ENCODE data around the gene PREB. TPM values are rescaled to one million over a fixed set of nuclear protein-coding genes. Genes with fewer than 3 reads are reported as not detected.

PREB gene
- total RNA-seq, 1 donor from 2014 or later = 48.9 TPM

DNA sequence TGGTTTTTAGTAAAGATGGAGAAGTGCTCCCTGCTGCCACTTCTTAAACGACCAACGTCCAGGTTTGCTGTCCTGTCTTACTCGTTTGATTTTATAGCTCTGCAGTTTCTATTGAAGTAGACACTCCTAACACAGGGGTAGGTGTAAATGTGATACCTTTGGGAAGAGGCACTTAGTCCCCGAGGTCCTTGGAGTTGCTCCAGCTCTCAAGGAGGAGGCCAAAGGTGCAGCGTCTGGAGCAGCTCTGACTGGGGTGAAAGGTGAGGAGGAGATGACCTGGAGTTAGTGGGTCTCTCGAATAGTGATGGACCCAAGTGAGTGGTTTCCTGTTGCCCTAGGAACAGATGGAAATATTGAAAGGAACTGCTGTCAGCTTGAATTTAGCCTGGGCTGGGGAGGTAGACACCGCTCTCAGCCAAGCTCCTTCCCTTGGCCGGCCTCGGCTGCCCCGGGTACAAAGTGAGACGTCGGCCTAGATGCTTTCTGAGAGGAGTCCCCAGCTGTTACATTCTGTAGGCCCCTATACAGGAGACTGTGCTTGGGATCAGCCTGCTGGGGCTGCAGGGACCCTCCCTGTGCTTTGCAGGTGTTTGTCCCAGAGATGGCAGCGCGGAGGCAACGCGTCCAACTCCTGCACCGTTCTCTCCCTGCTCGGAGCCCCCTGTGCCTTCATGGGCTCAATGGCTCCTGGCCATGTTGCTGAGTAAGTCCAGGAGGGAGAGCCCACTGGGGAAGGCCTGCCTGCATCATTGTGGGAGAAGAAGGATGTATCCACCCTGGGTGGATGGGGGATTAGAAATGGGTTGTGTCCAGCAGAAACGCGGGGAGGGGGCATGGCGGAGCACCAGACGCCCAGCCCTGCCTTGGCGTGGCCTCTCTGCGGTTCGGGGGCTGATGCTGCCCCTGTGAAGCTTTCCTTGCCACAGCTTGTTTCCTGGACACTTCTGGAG is 42.4 kb downstream of the PREB start:
- Histone ChIP-seq H3K36me3 (ENCODE audit: insufficient read depth, low read length) (no peaks in the 10 kb centered on the region), H3K27ac (ENCODE audit: low read depth, low read length) (no peak overlapping the region), H3K9ac (ENCODE audit: low read length) (no peak overlapping the region), H3K4me2 (ENCODE audit: low read length) (no peak overlapping the region), H3K79me2 (ENCODE audit: insufficient read depth, low read length) (no peaks in the 10 kb centered on the region), H3K4me3 (ENCODE audit: insufficient read depth, low read depth, low read length) (no peak overlapping the region), H3K27me3 (ENCODE audit: insufficient read depth, low read length) (no peaks in the 10 kb centered on the region), H3K9me3 (ENCODE audit: insufficient read depth, low read depth, low read length) (no peaks in the 10 kb centered on the region), H4K20me1 (ENCODE audit: insufficient read depth, low read length) (no peaks in the 10 kb centered on the region), H2AFZ (ENCODE audit: low read depth, low read length) (no peak overlapping the region), H3K4me1 (ENCODE audit: insufficient read depth, low read length) (peaks cover 2% of the 10 kb centered on the region)
- TF ChIP-seq, protein P1, sequence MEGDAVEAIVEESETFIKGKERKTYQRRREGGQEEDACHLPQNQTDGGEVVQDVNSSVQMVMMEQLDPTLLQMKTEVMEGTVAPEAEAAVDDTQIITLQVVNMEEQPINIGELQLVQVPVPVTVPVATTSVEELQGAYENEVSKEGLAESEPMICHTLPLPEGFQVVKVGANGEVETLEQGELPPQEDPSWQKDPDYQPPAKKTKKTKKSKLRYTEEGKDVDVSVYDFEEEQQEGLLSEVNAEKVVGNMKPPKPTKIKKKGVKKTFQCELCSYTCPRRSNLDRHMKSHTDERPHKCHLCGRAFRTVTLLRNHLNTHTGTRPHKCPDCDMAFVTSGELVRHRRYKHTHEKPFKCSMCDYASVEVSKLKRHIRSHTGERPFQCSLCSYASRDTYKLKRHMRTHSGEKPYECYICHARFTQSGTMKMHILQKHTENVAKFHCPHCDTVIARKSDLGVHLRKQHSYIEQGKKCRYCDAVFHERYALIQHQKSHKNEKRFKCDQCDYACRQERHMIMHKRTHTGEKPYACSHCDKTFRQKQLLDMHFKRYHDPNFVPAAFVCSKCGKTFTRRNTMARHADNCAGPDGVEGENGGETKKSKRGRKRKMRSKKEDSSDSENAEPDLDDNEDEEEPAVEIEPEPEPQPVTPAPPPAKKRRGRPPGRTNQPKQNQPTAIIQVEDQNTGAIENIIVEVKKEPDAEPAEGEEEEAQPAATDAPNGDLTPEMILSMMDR (IDR thresholded peaks at IDR 0.05; ENCODE audit: insufficient read depth, low read depth, low read length) = no peak
- TF ChIP-seq EZH2 (IDR thresholded peaks at IDR 0.05; ENCODE audit: insufficient read depth, low read length) = no peak
- Mint-ChIP-seq H3K36me3 (ENCODE audit: low read depth, unreplicated experiment) (no peaks in the 10 kb centered on the region), H3K4me3 (ENCODE audit: unreplicated experiment) (no peak overlapping the region), H3K27me3 (ENCODE audit: low read depth, unreplicated experiment) (peaks cover 24% of the 10 kb centered on the region), H3K4me1 (ENCODE audit: low read depth, unreplicated experiment) (no peaks in the 10 kb centered on the region), H3K27ac (ENCODE audit: unreplicated experiment) (no peak overlapping the region), H3K9me3 (ENCODE audit: unreplicated experiment) (peaks cover 2% of the 10 kb centered on the region)
- FAIRE-seq (no peak), DNase-seq (ENCODE audit: low read depth) (no peak)

GRCh38 chr2:27089111-27089954 is 45.1 kb downstream of the PREB start:
- no peak overlapping the region for H3K9ac ChIP-seq (ENCODE audit: low read length)
- peaks cover 19% of the 10 kb centered on the region for H3K4me1 ChIP-seq (ENCODE audit: insufficient read depth, low read length)
- Mint-ChIP-seq H3K9me3 (ENCODE audit: unreplicated experiment) (peaks cover 2% of the 10 kb centered on the region), H3K4me1 (ENCODE audit: low read depth, unreplicated experiment) (no peaks in the 10 kb centered on the region), H3K36me3 (ENCODE audit: low read depth, unreplicated experiment) (no peaks in the 10 kb centered on the region), H3K27me3 (ENCODE audit: low read depth, unreplicated experiment) (peaks cover 24% of the 10 kb centered on the region), H3K27ac (ENCODE audit: unreplicated experiment) (no peak overlapping the region), H3K4me3 (ENCODE audit: unreplicated experiment) (no peak overlapping the region)
- H3K79me2 ChIP-seq (ENCODE audit: insufficient read depth, low read length) = no peaks in the 10 kb centered on the region
- H4K20me1 ChIP-seq (ENCODE audit: insufficient read depth, low read length) = peaks cover 3% of the 10 kb centered on the region
- no peaks in the 10 kb centered on the region for H3K27me3 ChIP-seq (ENCODE audit: insufficient read depth, low read length)
- no peaks in the 10 kb centered on the region for H3K36me3 ChIP-seq (ENCODE audit: insufficient read depth, low read length)
- TF ChIP-seq EZH2 (IDR thresholded peaks at IDR 0.05; ENCODE audit: insufficient read depth, low read length) = no peak
- TF ChIP-seq, protein P1 (IDR thresholded peaks at IDR 0.05; ENCODE audit: insufficient read depth, low read depth, low read length) = no peak
- no peak overlapping the region for H2AFZ ChIP-seq (ENCODE audit: low read depth, low read length)
- H3K27ac ChIP-seq (ENCODE audit: low read depth, low read length) = no peak overlapping the region
- H3K9me3 ChIP-seq (ENCODE audit: insufficient read depth, low read depth, low read length) = no peaks in the 10 kb centered on the region
- no peak overlapping the region for H3K4me3 ChIP-seq (ENCODE audit: insufficient read depth, low read depth, low read length)
- no peak for FAIRE-seq
- no peak overlapping the region for H3K4me2 ChIP-seq (ENCODE audit: low read length)
- DNase-seq (ENCODE audit: low read depth) = no peak
